ENCODE results near the gene ZNF860.

The ZNF860 gene

DNA sequence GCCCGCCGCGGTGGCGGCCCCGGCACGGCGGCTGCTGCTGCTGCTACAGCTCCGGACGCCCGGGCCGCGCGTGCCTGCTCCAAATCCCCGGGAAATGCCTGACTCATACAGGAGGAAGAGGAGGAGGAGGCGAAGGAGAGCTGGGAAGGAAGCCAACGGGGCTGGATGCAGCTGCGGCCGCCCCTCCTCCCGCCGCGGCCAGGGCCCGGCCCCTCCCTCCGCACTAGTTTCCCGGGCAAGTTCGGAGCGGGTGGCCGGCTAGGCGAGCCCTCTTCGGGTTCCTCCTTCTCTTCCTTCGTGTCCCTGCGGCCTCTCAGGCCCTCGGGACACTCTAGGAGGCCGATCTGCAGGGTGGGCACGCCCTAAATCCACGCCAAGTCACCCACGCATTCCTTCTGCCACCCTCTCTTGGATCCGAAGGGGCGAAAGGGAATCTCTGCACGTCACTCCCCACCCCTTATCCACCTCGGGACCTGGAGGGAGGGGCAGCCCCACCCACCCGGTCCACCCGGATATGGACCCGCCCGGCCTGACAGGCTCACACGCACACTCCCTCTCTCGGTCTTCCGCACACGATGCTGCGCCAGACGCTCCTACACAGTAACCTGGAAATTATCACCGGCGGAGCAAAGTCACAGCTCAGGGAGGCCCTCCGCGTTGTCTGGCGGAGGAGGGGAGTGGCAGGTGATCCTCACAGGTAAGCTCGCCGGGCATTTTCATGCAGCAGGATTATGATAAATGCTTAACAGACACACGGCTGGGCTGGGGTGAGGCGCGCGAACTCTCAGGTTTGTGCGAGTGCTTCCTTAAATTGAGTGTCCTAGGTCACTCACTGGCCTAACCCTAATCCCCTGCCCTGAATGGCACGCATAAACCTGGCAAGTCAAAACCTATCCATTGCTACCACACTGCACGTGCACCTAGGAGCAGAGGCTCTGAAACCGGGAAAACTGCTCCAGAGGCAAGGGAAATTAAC is at the start of gene ZNF860, which contains the start of gene OSBPL10:
TSS of gene ZNF860 (plus strand) at position 545 of the 976 bp plus-strand sequence. CDS start 7,330 bp downstream, outside the sequence.
TSS of gene OSBPL10 (minus strand) at position 57 of the 976 bp plus-strand sequence. CDS start 83 bp downstream, outside the sequence.
- H3K4me3 ChIP-seq (ENCODE audit: control insufficient read depth, low read depth, low read length), result peak within 1 kb of the TSS; percentile 99
- DNase-seq (ENCODE audit: low read depth), result peak; percentile 77
- TF ChIP-seq, protein P1, sequence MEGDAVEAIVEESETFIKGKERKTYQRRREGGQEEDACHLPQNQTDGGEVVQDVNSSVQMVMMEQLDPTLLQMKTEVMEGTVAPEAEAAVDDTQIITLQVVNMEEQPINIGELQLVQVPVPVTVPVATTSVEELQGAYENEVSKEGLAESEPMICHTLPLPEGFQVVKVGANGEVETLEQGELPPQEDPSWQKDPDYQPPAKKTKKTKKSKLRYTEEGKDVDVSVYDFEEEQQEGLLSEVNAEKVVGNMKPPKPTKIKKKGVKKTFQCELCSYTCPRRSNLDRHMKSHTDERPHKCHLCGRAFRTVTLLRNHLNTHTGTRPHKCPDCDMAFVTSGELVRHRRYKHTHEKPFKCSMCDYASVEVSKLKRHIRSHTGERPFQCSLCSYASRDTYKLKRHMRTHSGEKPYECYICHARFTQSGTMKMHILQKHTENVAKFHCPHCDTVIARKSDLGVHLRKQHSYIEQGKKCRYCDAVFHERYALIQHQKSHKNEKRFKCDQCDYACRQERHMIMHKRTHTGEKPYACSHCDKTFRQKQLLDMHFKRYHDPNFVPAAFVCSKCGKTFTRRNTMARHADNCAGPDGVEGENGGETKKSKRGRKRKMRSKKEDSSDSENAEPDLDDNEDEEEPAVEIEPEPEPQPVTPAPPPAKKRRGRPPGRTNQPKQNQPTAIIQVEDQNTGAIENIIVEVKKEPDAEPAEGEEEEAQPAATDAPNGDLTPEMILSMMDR (IDR thresholded peaks at IDR 0.05; ENCODE audit: control insufficient read depth, insufficient read depth, low read depth, low read length, missing control alignments), result no peak

DNA sequence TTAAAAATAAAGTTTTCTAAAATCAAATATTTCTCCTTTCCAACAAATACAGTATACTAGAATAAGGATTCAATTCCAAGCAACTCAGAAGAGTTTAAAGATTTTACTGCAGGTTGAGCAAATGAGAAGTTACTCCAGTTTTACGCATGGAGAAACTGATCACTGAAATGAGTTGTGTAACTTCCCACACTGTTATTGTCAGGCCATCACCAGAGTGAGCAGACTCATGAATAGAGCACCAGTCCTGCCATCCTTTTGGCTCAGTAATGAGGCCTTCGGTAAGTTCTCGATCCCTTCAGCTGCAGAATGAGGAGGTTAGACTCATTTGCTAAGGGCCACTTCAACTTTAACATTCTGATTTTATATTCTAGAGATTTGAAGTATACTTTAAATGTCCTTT is 48.6 kb upstream of the ZNF860 start:
- no peak for DNase-seq (ENCODE audit: low read depth)
- TF ChIP-seq, protein P1 (IDR thresholded peaks at IDR 0.05; ENCODE audit: control insufficient read depth, insufficient read depth, low read depth, low read length, missing control alignments), result no peak
- H3K4me3 ChIP-seq (ENCODE audit: control insufficient read depth, low read depth, low read length), result no peak overlapping the region

DNA sequence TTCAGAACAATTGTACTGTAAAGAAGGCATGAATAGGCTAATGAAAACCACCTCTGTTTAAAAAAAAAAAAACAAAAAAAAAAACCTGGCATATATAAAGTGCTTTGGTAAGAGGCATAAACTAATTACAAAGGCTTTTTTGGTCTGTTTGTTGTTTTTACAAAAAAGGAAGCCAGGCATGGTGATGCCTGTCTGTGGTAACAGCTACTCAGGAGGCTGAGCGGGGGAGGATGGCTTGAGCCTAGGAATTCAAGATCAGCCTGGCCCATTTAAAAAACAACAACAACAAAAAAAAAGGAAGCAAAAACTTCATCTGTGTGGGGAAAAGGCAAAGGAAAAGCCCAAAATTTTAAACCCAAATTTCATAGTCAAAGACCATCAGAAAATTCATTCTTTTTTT is 47.5 kb upstream of the ZNF860 start:
- no peak for DNase-seq (ENCODE audit: low read depth)
- H3K4me3 ChIP-seq (ENCODE audit: control insufficient read depth, low read depth, low read length), result no peak overlapping the region
- TF ChIP-seq, protein P1 (IDR thresholded peaks at IDR 0.05; ENCODE audit: control insufficient read depth, insufficient read depth, low read depth, low read length, missing control alignments), result no peak

DNA sequence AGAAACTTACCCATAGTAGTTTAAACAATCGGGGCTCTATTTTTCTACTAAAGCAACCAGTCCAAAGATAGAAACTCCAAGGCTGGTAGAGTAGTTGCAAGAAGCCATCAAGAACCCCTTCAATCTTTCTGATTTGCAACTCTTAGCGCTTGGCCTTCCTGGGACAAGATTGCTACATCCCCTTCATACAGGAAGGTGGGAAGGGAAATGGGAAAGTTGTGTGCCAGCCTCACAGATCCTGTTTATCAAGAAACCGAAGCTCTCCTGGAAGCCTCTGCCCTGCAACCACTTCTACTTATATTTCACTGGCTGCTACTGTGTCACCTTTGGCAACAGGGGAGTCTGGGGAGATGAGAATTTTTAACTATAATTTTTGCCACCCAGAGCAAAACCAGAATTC is 46.7 kb upstream of the ZNF860 start:
- H3K4me3 ChIP-seq (ENCODE audit: control insufficient read depth, low read depth, low read length), result no peak overlapping the region
- TF ChIP-seq, protein P1 (IDR thresholded peaks at IDR 0.05; ENCODE audit: control insufficient read depth, insufficient read depth, low read depth, low read length, missing control alignments), result no peak

DNA sequence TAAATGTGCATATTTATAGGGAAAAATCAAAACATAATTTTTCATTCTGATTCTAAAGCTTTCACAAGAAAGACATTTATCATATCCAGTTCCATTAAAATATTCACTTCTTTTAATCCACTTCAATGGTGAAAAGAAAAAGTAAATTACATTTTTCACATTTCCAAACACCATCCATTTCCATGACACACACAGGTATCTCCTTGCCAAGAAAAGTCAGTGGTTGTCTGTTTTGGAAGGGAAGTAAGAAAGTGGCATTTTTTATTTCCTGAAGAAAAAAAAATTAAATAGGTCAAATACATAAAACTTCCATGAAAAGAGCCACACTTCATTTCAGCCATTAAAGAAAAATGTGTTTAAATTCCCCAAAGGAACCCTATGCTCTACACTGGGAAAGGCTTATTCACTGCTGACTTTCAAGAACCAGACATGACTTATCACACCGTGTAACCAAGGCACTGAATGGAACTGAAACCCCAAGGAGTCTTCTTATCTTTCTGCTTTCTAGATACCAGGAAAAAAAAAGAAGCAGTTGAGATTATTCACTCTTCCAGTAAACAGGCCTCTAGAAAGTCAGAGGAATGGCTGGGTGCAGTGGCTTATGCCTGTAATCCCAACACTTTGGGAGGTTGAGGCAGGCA is 45.0 kb upstream of the ZNF860 start:
- TF ChIP-seq, protein P1 (IDR thresholded peaks at IDR 0.05; ENCODE audit: control insufficient read depth, insufficient read depth, low read depth, low read length, missing control alignments), result no peak
- DNase-seq (ENCODE audit: low read depth), result peak; percentile 29
- H3K4me3 ChIP-seq (ENCODE audit: control insufficient read depth, low read depth, low read length), result no peak overlapping the region

More for the DNA sequence above, 46.7 kb upstream of the ZNF860 start:
- no peak for DNase-seq (ENCODE audit: low read depth)

DNA sequence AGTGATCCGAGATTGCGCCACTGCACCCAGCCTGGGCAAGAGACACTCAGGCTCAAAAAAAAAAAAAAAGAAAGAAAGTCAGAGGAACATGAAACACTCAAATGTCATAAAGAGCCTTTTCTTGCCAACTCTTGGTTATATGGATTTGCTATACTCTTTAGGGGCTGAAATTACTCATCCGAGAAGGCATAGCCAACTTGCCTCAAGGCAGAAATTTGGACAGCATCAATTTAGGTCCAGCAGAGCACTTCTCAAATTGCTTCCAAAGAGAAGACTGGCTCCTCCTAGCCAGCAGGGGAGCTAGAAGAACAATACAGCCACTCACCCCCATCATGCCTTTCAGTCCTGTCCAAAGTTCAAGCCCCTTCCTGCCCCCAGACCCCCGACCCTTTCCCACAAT is 44.3 kb upstream of the ZNF860 start:
- TF ChIP-seq, protein P1 (IDR thresholded peaks at IDR 0.05; ENCODE audit: control insufficient read depth, insufficient read depth, low read depth, low read length, missing control alignments), result no peak
- no peak overlapping the region for H3K4me3 ChIP-seq (ENCODE audit: control insufficient read depth, low read depth, low read length)
- DNase-seq (ENCODE audit: low read depth), result no peak

Data from AG09309 (cell line).